GM18508 (cell line): ENCODE results near the gene VPS41.
"Not testable (repeated sequence)": the region's sequence is repeated elsewhere in the genome, so short reads cannot be mapped to it uniquely, and the experiment has no call there.

Experiments
- ATAC-seq: cut with Tn5 transposase; IDR thresholded peaks from one replicate; pipeline ENCODE4 v1.9.1; 2021; ENCODE audit warnings: moderate number of reproducible peaks; ENCODE audit not compliant: insufficient read depth, unreplicated experiment

Gene VPS41

DNA sequence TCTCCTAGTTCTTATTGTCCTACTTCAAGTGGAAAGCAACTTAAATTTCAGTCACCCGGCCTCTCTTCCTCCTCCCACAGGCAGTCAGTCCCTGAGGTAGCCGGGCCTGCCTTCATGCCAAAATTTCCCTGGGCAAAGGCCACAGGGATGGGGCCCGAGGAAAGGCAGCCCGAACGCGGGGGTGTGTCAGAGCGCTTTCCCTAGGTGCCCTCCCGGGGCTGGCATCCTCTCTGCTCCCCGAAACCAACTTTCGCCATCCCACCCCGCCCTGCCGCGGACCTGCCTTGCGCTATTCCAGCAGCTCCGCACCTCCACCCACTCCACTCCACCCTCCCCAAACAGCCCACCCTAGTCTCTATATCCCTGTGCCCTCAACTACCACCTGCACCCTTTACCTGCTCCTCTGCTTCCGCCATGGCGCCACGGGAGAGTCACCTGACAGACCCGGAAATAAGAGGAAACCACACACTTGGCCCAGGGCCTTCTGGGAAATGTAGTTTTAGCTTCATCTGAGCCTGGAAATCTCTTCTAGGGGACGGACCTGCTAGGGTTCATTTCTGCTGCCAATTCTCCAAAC lies at the start of gene VPS41:
TSS of gene VPS41 (minus strand) at position 433 of the 577 bp plus-strand sequence. CDS start at position 416, 17 bp downstream.
- peak; percentile 96 for ATAC-seq

DNA sequence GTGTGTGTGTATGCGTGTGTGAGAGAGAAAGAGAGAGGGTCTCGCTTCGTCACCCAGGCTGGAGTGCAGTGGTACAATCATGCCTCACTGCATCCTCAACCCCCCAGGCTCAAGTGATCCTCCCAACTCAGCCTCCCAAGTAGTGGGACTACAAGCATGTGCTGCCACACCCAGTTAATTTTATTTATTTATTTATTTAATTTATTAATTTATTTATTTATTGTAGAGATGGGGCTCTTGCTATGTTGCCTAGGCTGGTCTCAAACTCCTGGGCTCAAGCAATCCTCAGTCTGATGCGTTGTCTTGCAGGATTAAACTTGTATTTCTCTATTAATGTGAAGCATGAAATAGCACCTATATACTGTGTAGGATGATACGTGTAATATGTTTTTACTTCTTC lies 46.9 kb upstream of the VPS41 start:
- ATAC-seq: no peak

DNA sequence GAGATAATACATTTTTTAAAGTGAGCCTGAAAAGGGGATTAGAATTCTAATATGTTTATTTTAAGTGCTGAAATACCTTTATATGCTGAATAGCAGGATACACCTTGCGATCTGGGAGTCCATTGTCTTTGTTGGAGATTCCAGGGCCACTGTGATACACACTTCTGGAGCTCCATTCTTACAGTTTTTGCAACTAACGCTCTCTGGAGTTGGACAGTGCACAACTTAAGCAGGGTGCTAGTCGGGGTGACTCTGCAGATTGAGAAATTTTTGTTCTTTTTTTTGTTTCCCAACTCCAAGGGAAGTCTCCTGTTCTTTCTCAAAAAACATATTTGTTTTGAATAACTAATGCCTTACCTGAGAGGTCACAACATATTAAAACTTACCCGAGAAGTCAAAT lies 45.0 kb upstream of the VPS41 start:
- no peak for ATAC-seq

DNA sequence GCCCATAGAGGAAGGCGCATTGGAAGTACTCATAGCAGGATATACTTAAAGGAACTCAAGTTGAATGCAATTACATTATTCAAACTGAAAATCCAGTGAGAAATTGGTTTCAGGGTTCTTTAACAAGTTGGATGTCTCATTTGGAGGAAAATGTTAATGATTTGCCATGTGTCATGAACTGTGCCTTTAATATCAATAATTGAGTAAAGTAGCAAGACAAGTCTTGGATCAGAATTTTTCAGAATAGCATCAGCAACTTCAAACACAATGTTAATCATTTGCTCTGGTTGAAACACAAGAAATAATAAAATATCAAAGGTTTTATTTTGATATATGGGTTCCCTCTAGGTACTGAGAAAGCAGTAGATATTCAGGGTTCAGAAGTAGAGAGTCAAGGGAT lies 44.2 kb upstream of the VPS41 start:
- ATAC-seq: no peak

DNA sequence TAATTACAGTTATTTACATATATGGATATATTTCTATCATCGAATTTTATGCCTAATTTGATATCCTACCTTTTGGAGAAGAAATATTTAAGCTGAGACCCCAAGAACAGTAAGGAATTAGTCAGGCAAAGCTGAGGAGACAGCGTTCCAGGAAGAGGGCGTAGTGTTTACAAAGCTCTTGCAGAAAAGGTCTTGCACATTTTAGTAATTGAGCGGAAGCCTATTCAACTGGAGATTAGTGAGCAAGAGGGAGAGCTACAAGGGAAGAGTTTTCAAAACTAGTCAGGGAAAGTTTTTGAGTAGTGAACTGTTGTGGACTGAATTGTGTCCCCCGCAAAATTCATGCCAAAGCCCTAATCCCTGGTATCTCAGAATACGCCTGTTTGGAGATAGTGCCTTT lies 42.2 kb upstream of the VPS41 start:
- ATAC-seq: no peak

DNA sequence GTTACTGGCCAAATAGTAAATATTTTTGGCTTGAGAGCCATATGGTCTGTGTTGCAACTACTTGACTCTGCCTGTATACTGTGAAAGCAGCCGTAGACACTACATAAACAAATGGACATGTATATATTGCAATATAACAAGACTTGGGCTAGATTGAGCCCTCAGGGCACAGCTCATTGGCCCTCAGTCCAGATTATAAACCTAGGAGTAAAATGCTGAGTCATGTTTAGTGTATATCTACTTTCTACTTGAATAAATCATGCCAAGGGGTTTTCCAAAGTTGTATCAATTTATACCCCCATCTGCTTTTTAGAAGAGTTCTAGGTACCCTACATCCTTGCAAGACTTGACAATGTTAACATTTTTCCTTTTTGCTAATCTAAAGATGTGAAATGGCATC lies 41.3 kb upstream of the VPS41 start:
- no peak for ATAC-seq

DNA sequence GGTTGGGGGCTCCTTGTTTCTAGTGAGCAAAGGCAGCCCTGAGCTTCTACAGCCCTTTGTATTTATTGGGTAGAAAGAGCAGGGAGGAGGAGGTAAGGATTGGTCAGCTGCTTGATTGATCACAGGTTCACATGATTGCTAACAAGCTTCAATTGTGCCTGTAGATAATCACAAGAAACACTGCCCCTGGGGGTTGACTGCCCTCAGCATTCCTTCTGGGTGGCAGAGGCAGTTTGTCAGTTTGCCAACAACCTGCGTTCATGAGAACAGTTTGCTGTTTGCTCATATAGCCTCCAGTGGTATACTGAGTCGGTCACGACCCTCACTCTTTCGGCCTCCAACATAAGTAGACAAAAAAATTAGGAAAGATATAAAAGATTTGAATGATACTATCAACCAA lies 38.5 kb upstream of the VPS41 start:
- not testable (repeated sequence) for ATAC-seq

DNA sequence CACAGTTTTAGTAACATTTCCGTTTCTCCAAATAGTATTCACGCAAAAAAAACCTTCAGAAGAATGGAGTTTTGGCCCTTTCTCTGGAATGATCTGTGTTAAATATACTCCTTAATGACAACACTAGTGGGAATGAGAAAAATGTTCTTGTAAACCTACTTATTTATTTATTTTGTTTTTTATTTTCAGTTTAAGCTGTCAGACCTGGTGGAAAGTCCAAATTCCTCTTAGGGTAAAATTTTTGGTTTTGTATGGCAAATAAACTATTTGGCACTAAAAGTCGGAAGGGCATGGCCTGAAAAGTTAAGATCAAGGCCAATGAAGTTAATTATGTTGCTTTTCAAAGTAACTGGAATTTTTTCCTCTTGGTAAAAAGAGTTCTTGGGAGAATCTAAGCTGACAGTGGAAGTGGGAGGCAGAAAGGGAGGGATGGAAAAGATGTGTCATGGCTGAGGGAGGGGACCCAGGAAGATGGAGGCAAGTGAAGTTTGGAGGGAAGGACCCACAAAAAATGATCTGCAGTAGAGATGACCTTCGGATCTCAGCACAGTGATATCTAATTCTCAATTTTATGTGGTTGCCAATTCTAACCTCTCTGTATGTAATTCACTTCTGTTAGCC lies 33.5 kb upstream of the VPS41 start:
- ATAC-seq: no peak

DNA sequence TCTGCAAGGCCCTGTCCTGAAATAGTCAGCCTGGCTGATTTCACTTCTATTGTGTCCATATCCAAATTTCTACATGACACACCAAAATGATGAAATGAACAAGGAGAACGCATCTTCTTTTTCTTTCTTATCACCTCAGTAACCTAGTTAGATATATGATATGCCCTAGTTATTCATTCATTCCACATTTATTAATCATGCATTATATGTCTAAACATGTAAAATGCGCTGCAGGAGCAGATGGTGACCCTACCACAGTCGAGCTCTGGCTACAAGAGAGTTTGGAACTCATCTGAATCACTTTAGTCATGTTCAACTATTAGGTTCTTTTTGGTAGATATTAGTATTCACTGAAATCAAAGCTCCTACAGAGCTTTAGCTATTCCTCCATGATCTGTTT lies 31.8 kb upstream of the VPS41 start:
- ATAC-seq: no peak

DNA sequence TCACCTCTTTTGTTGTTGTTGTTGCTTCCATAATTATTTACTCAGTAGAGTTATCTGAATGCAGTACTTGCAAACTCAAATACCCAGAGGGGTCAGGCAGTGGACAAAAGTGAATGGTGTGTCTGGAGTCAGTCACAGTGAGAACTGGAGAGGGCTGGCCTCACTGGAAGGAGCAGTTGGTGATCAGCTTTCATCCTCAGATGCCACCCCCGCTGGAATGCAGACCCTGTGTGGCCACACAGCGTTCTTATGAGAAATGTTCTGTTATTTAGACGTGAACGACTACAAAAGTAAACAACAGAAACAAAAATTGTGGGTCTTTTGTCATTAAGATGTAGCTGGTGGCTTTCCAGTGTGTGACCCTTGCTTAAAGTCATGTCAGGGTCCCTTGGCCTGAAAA lies 29.6 kb upstream of the VPS41 start:
- no peak for ATAC-seq

DNA sequence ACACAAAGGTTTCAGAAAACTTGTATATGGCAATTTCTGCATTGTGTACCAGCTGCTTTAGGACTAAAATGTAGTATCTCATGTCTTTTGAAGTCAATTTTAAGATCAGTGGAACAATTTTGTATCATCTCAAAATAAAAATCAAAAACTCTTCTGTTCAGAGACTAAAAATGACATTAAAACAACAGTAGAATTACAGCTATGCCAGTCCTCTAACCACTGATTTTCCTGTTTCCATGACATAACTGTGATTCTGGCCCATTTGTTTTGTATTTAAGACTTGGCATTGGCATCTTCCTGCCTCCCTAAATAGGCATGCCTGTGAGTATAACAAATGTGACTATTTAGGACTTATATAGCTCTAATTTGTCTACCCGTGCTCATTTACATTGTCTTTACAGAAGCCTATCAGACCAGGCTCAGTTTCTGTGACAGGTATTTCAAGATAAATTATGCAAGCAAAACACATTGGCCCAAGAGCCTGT lies 29.1 kb upstream of the VPS41 start:
- ATAC-seq: no peak

DNA sequence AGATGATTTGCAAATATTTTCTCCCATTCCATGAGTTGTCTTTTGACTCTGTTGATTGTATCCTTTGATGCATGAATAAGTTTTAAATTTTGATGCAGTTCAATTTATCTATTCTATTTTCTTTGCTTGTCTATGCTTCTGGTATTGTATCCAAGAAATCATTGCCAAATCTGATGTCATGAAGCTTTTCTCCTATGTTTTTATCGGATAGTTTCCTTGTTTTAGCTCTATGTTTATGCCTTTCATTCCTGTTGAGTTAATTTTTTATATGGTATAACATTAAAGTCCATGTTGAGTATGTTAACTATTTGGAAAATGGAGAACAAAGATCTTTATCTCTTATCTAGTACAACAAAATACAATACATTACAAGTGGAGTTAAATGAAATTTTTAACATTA lies 27.6 kb upstream of the VPS41 start:
- ATAC-seq: no peak

DNA sequence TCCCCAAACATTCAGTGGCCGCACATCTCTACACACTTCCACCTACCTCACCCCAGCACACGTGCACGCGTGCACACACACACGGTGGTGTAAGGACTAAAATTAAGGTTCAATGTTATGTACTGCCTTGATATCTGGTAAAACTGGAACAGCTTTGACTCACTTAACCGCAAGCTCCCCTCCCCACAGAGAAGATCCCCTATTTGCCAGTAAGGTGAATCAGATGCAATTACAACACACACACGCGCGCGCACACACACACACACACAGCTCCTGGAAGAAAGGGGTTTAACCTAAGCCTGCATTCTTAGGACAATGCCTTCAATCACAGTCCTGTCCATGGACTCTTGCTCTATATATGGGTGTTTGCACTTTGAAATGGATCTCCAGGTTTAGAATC lies 25.5 kb upstream of the VPS41 start:
- ATAC-seq: no peak

DNA sequence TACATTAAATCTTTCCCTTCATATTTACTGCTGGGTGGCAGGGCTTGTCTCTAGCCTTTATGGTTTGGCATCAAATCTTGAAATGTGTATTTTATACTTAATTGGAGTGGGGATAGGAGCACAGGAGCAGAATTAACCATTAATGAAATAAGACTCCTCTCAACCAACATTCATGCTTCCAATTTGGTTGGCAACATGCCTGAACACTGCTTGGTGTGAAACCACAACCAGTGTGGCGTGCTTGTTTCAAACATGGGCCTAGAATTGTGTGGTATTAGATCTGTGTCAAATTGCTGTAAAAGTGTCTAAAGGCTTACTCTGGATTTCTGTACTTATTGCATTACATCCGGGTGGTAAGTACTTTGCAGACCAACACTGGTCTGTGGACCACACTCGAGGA lies 25.1 kb upstream of the VPS41 start:
- ATAC-seq: no peak

DNA sequence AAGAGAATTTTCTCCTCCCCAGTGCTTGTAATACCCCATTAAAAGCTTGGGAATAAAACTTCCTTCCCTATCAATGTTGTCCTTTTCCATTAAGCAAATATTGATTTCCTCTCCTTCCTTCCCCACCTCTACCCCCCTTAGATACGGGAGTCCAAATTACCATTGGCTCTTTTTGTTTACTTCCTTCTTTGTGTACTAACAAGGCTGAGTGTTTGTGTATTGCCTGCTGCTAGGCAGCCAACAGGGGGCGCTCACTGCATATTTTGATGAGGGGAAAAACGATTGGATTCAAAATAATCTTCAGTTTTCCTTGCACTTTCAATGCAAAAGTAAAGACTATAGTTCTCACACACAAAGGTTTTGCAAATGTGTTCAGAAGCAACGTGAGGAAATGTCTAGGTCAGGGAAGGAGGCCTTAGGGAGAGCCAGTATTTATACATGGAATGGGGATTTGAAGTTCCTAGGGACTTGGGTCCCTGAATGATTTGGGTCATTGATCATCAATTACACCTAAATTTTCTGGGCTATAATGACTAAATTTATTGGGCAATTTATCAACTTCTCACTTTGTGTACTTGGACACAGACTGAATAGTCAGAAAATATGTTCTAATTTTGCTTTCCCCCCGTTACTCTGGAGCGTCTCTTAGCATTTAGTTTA lies 23.6 kb upstream of the VPS41 start:
- no peak for ATAC-seq

DNA sequence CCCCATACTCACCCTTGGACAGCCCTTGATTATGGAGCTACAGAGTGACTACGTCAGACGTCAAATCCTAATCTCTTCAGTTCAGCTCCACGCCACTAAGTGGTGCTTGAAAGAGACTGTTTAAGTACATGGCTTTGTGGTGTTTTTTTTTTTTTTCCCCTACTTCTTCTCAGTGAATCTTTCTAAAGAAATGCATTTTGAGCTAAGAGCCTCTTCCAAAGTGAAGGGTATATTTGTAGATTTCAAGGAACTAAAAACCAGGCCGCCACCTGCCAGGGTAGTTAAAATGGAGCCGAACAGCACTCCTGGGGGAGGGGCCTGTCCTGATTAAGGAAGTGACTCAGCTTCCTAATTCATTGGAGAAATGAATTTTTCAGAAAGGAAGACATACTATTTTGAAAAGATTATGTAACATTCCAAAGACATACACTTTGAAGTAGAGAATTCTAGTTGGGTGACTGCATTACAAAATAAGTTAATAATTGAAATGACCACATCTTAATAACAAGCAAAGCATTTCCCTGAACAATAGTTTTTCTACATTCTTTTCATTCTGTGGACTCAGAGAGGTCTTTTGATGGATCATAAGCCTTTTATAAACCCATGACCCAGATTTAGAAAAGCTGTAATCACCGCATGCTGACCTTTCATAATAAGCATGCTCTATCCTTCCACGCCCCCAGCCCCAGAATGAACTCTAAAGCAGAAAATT lies 20.6 kb upstream of the VPS41 start:
- ATAC-seq: no peak

DNA sequence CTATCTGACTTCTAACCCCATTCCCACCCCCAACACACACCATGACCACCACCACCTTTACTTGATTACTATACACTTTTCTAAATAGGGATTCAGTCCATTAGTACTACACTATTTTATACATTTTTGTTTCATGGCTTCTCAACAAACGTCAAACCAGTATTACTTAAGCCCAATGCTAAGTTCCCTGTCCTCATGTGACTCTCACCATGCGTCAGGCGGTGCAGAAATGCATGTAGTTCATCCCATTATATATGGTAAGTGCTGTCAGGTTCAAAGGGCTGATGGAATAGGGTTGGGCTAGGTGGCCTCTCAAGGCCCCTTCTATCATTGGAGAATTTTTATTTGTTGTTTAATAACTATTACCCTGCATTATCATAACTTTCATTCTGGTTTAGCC lies 19.5 kb upstream of the VPS41 start:
- no peak for ATAC-seq

DNA sequence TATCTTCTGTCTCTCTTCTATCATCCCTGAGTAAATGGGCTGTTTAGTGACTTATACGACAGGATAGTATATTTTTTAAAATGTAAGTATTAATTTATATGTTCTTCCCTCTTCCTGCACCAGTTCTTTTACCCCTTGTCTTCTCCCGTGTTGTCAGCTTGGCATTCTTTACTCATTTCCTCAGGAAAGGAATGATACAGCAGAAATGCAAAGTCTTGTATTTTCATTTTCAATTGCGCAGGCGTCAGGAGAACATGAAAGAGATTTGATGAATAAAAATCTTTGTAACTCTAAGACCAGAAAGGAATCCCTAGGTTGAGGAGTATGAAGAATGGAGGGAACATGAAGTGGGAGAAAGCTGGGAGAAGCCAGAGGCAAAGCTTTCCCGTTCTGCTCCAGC lies 18.8 kb upstream of the VPS41 start:
- ATAC-seq: no peak

DNA sequence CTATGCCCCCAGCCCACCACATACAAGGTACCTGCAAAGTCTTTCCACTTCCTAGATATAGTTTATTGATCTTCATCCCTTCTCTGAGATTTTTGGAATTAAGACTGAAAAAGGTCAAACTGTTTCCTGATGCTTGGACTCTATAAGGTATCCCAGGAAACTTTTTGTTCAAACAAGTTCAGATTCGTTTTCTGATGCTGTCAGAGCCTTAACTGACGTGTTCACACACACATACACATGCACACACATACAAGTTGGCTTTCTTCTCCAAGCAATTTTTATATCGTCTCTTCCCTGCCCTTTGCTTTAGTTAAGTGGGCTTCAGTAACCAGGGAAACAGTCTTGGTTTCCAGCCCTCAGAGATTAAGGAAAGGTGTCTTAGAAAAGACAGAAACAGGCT lies 11.7 kb upstream of the VPS41 start:
- ATAC-seq: no peak

DNA sequence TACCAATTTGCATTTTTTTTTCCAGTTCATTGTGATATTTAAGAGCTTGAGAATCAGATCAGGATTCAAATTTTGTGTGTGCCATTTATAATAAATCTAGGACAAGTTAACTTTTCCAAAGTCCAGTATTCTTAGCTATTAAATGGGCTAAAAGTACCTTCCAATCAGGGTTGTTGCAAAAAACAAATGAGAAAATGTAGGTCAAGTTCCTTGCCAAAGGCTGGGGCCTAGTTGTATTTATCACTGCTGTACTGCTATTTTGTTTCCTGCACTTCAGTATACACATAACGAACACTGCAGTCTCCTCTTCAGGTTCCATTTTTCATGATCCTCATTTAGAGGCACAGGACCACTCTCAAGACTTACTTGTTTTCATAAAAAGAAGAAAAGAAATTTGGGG lies 7.4 kb upstream of the VPS41 start:
- no peak for ATAC-seq

DNA sequence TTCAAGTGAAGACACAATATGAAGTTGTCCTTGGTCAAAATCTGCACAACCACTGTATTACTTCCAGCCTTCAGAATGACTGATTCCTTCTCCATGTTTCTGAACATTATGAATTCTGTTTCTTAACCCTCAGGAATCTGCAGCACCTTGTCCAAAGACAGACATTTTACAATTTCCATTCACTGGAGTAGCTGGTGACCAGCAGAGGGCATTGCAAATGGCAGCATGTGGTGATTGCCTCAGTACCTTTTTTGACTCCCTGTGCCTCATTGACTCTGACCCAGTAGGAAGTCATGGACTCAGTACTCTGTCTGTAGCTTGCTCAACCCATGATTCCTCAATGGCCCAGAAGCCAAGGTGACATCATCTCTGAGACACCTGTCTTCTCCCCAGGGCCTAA lies 879 bp upstream of the VPS41 start:
- no peak for ATAC-seq
